ENCODE data around the gene GJB4.

- no peak for TF ChIP-seq CTCF (IDR thresholded peaks at IDR 0.05; ENCODE audit: insufficient read depth, low read length)
- no peak for TF ChIP-seq POLR2AphosphoS5 (IDR thresholded peaks at IDR 0.05; ENCODE audit: low read depth)
Measured at GRCh38 chr1:34761176-34761761, 1.7 kb downstream of the GJB4 start.
